Activated T-helper 2 cell treated with anti-CD3 and anti-CD28 coated beads, Interferon-gamma antibody, Interleukin-2, Interleukin-4, amounts not matched to agents 10 μg/mL and 5 μg/mL and 100 μg/mL, durations not matched to agents 14 hours and 24 hours and 36 hours (primary cell): ENCODE results near the gene DNAJC10. TPM values are rescaled to one million over a fixed set of nuclear protein-coding genes. Genes with fewer than 3 reads are reported as not detected.
A peak's percentile ranks its signal among the peaks of the same experiment; 100 is the strongest.
"Not testable (repeated sequence)": the region's sequence is repeated elsewhere in the genome, so short reads cannot be mapped to it uniquely, and the experiment has no call there.

Experiments
- DNase-seq: peaks from one replicate; pipeline ENCODE4 v3.0.0; 2021; ENCODE audit warnings: low spot score
- H3K27ac Mint-ChIP-seq: one replicate; pipeline ENCODE4 v1.8.0; 2021; ENCODE audit warnings: mixed read lengths
- H3K27me3 Mint-ChIP-seq: one replicate; pipeline ENCODE4 v1.8.0; 2021; ENCODE audit warnings: low read depth, mixed read lengths
- H3K36me3 Mint-ChIP-seq: one replicate; pipeline ENCODE4 v1.8.0; 2021; ENCODE audit warnings: low read depth, mixed read lengths
- H3K4me1 Mint-ChIP-seq: one replicate; pipeline ENCODE4 v1.8.0; 2021; ENCODE audit warnings: low read depth, mixed read lengths
- H3K4me3 Mint-ChIP-seq: one replicate; pipeline ENCODE4 v1.8.0; 2021; ENCODE audit warnings: low read depth, mild to moderate bottlenecking, moderate library complexity, mixed read lengths
- H3K9me3 Mint-ChIP-seq: one replicate; pipeline ENCODE4 v1.8.0; 2021; ENCODE audit warnings: mixed read lengths
- intact Hi-C: fragments of 100-400 bp; cut with micrococcal nuclease; formaldehyde crosslinking; loops from one replicate; pipeline ENCODE4 v1.15.1; 2023
- total RNA-seq: library from RNA; stranded (reverse); gene quantifications from 2 replicates; pipeline ENCODE4 v1.2.3, GENCODE V29; 2022

Gene DNAJC10
- total RNA-seq, 1 donor from 2014 or later, result 64.6 TPM

- Mint-ChIP-seq H3K36me3 (no peaks in the 10 kb centered on the region), H3K9me3 (no peaks in the 10 kb centered on the region), H3K4me3 (no peak overlapping the region), H3K27ac (no peak overlapping the region), H3K4me1 (no peaks in the 10 kb centered on the region), H3K27me3 (peaks cover 34% of the 10 kb centered on the region)
- DNase-seq, result no peak
- intact Hi-C loops, result no loop called here
These were observed 9.3 kb upstream of the DNAJC10 start for GRCh38 chr2:182706751-182707150.

- H3K9me3 Mint-ChIP-seq, result no peaks in the 10 kb centered on the region
- peaks cover 5% of the 10 kb centered on the region for H3K4me1 Mint-ChIP-seq
- DNase-seq, result no peak
- intact Hi-C loops, result no loop called here
- no peak overlapping the region for H3K4me3 Mint-ChIP-seq
- no peak overlapping the region for H3K27ac Mint-ChIP-seq
- H3K27me3 Mint-ChIP-seq, result peaks cover 22% of the 10 kb centered on the region
- H3K36me3 Mint-ChIP-seq, result peaks cover 5% of the 10 kb centered on the region
These were observed 2.5 kb upstream of the DNAJC10 start for GRCh38 chr2:182713601-182714000.

GRCh38 chr2:182715121-182715891 lies 751 bp upstream of the DNAJC10 start:
- Mint-ChIP-seq H3K4me1 (peaks cover 5% of the 10 kb centered on the region), H3K4me3 (no peak overlapping the region), H3K27me3 (peaks cover 19% of the 10 kb centered on the region), H3K36me3 (peaks cover 5% of the 10 kb centered on the region), H3K27ac (no peak overlapping the region), H3K9me3 (no peaks in the 10 kb centered on the region)
- DNase-seq, result no peak
- intact Hi-C loops, result loop anchor here (5.0 kb wide), 1 partner anchor 362 kb away; the partner anchor contains the start of gene DUSP19

DNA sequence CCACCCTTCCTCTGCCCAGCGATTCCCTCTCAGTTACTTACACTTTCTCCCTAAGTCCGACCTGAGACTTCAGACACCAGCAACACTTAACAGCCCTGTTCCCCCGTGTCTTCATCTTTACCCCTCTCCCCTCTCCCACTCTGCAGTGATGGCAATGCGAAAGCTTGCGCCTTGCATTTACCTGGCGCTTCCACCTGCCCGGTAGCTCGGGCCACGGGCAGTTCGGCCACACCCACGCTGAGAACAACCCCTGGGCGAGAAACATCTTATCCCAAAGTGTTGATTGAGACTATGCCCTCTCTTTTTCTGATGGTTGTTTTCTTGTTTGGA lies 558 bp downstream of the DNAJC10 start:
- Mint-ChIP-seq H3K4me1 (peaks cover 5% of the 10 kb centered on the region), H3K4me3 (no peak overlapping the region), H3K36me3 (peaks cover 12% of the 10 kb centered on the region), H3K27ac (no peak overlapping the region), H3K9me3 (no peaks in the 10 kb centered on the region), H3K27me3 (peaks cover 15% of the 10 kb centered on the region)
- DNase-seq, result no peak
- intact Hi-C loops, result loop anchor here (1.0 to 5.0 kb wide), 3 partner anchors 322 to 408 kb away; partner anchors contain the start of genes DUSP19, NCKAP1 and NUP35

DNA sequence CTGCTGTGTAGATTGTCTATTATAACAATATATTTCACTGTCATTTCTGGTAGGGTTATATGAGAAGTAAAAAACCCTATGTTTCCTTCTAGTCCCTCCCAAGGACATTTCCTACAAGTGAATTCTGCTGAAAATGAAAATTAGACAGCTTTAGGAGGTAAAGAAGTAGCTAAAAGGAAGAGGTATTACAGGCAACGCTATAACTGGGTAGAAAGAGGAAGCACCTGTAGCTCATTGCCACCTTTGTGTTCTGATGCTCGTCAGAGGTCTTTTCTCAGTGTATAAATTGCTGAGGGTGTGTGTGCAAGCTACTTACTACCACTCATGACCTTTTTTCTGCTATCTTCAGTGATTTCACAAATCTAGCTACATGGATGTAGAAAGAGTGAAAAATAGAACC lies 1.4 kb downstream of the DNAJC10 start:
- H3K4me1 Mint-ChIP-seq, result peaks cover 5% of the 10 kb centered on the region
- DNase-seq, result no peak
- peak overlapping the region; percentile 9 for H3K4me3 Mint-ChIP-seq
- intact Hi-C loops, result loop anchor here (5.0 kb wide), 1 partner anchor 360 kb away; the partner anchor contains the start of gene DUSP19
- peaks cover 10% of the 10 kb centered on the region for H3K27me3 Mint-ChIP-seq
- no peak overlapping the region for H3K27ac Mint-ChIP-seq
- peaks cover 12% of the 10 kb centered on the region for H3K36me3 Mint-ChIP-seq
- H3K9me3 Mint-ChIP-seq, result no peaks in the 10 kb centered on the region

DNA sequence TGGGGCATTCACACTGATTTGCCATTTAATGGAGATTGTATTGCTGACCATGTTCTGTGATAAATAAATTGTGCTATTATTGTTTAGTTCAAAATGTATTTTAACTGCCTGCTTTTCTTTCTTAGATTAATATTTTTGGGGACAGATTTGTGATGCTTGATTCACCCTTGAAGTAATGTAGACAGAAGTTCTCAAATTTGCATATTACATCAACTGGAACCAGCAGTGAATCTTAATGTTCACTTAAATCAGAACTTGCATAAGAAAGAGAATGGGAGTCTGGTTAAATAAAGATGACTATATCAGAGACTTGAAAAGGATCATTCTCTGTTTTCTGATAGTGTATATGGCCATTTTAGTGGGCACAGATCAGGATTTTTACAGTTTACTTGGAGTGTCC lies 1.8 kb downstream of the DNAJC10 start:
- peaks cover 12% of the 10 kb centered on the region for H3K36me3 Mint-ChIP-seq
- DNase-seq, result no peak
- H3K27me3 Mint-ChIP-seq, result peaks cover 10% of the 10 kb centered on the region
- peaks cover 5% of the 10 kb centered on the region for H3K4me1 Mint-ChIP-seq
- peak overlapping the region; percentile 9 for H3K4me3 Mint-ChIP-seq
- no peaks in the 10 kb centered on the region for H3K9me3 Mint-ChIP-seq
- intact Hi-C loops, result loop anchor here (5.0 kb wide), 1 partner anchor 359 kb away; the partner anchor contains the start of gene DUSP19
- H3K27ac Mint-ChIP-seq, result no peak overlapping the region

DNA sequence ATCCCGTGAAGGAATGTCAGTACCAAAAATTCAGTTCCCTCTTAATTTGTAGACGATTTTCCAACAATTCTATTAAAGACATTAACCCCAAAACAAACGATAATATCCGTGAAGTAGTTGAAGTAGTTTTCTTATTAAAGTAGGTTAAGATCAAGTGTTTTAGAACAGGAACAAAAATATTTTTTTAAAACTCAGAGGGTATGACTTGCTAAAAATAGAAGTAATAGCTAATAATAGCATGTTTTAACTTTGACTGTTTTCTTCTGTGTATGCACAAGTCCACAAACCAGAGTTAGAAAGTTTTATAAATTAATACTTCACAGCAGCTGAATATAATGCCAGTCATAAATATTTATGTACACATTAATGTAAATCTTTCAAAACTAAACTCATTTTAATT lies 2.4 kb downstream of the DNAJC10 start:
- Mint-ChIP-seq H3K27ac (no peak overlapping the region), H3K36me3 (peaks cover 15% of the 10 kb centered on the region), H3K9me3 (no peaks in the 10 kb centered on the region), H3K27me3 (peaks cover 7% of the 10 kb centered on the region), H3K4me3 (no peak overlapping the region), H3K4me1 (peaks cover 5% of the 10 kb centered on the region)
- intact Hi-C loops, result loop anchor here (5.0 kb wide), 1 partner anchor 359 kb away; the partner anchor contains the start of gene DUSP19
- no peak for DNase-seq

GRCh38 chr2:182719116-182719515 lies 3.1 kb downstream of the DNAJC10 start:
- not testable (repeated sequence) for DNase-seq, H3K4me3 Mint-ChIP-seq, H3K27ac Mint-ChIP-seq, H3K4me1 Mint-ChIP-seq, H3K9me3 Mint-ChIP-seq, H3K27me3 Mint-ChIP-seq
- intact Hi-C loops, result loop anchor here (5.0 kb wide), 1 partner anchor 358 kb away; the partner anchor contains the start of gene DUSP19
- peaks cover 19% of the 10 kb centered on the region for H3K36me3 Mint-ChIP-seq

GRCh38 chr2:182724656-182725055 lies 8.6 kb downstream of the DNAJC10 start:
- H3K36me3 Mint-ChIP-seq, result peaks cover 32% of the 10 kb centered on the region
- no peak overlapping the region for H3K4me3 Mint-ChIP-seq
- H3K27me3 Mint-ChIP-seq, result no peaks in the 10 kb centered on the region
- no peaks in the 10 kb centered on the region for H3K9me3 Mint-ChIP-seq
- intact Hi-C loops, result loop anchor here (10.0 kb wide), 1 partner anchor 1740 kb away; the partner anchor contains the start of gene UBE2E3
- no peaks in the 10 kb centered on the region for H3K4me1 Mint-ChIP-seq
- H3K27ac Mint-ChIP-seq, result no peak overlapping the region
- no peak for DNase-seq

DNA sequence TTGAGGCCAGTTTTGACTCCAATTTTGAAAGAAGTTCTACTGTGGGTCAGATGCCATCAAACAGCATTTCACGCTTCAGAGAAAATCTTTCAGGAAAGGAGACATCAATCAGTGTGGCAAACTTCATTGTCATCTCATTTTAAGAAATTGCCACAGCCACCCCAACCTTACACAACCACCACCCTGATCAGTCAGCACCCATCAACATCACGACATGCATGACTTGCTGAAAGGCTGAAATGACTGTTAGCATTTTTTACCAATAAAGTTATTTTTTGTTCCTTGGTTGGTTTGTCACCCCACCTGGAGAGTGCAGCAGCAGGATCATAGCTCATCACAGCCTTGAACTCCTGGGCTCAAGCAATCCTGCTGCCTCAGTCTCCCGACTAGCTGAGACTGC lies 10.4 kb downstream of the DNAJC10 start:
- no peak for DNase-seq
- no peaks in the 10 kb centered on the region for H3K27me3 Mint-ChIP-seq
- H3K27ac Mint-ChIP-seq, result no peak overlapping the region
- no peak overlapping the region for H3K4me3 Mint-ChIP-seq
- no peaks in the 10 kb centered on the region for H3K9me3 Mint-ChIP-seq
- intact Hi-C loops, result loop anchor here (10.0 kb wide), 1 partner anchor 1742 kb away; the partner anchor contains the start of gene UBE2E3
- H3K36me3 Mint-ChIP-seq, result peaks cover 39% of the 10 kb centered on the region
- H3K4me1 Mint-ChIP-seq, result no peaks in the 10 kb centered on the region

- DNase-seq, result no peak
- Mint-ChIP-seq H3K36me3 (peaks cover 55% of the 10 kb centered on the region), H3K27ac (no peak overlapping the region)
These were observed 12.0 kb downstream of the DNAJC10 start for GRCh38 chr2:182728014-182728413.

DNA sequence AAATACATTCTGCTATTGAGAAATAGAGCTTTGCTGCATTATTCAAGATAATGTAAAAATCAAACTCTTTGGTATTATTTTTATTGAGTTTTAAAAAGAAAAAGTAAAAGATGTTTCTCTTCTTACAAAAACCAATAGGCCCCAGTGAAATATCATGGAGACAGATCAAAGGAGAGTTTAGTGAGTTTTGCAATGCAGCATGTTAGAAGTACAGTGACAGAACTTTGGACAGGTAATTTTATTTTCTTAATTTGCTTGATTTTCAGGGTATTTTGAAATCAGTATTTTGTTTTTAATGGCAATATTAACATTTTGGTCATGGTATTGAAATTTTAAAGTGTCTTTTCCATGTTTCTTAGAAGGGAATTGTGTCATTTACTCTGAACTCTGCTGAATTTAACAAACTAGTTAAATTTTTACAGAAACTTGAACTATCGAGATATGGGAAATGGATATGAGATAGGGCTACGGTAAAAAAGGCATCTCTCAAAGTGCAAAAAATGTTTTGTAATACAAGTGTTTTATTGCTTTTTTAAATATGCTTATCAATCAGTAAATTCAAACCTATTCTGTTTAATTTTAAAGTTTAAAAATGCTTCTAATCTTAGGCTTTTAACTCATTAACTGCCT lies 13.8 kb downstream of the DNAJC10 start:
- Mint-ChIP-seq H3K4me1 (peaks cover 8% of the 10 kb centered on the region), H3K9me3 (no peaks in the 10 kb centered on the region), H3K27me3 (no peaks in the 10 kb centered on the region), H3K27ac (no peak overlapping the region), H3K4me3 (no peak overlapping the region), H3K36me3 (peaks cover 56% of the 10 kb centered on the region)
- intact Hi-C loops, result loop anchor here (10.0 kb wide), 1 partner anchor 1745 kb away; the partner anchor contains the start of gene UBE2E3
- DNase-seq, result no peak

More at GRCh38 chr2:182728014-182728413, 12.0 kb downstream of the DNAJC10 start:
- Mint-ChIP-seq H3K27me3 (no peaks in the 10 kb centered on the region), H3K9me3 (no peaks in the 10 kb centered on the region), H3K4me3 (no peak overlapping the region), H3K4me1 (peaks cover 6% of the 10 kb centered on the region)
- intact Hi-C loops, result loop anchor here (10.0 kb wide), 1 partner anchor 1743 kb away; the partner anchor contains the start of gene UBE2E3

DNA sequence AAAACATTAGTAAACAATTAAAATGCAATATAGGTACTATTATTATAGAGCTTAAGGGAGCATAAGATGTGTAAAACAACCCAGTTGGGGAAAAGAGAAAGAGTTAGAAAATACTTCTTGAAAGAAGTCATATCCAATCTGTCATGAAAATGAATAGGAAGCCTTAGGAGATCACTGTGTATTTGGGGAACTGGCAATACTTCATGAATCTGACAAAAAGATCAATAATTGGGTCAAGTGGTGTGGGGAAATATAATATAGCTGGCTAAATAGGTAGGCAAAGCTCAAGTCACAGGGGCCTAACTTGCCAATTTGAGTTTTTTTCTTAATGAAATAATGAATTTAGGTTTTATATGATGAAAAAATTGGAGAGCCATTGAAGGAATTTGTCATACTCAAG lies 14.4 kb downstream of the DNAJC10 start:
- Mint-ChIP-seq H3K4me1 (peaks cover 13% of the 10 kb centered on the region), H3K27ac (no peak overlapping the region), H3K27me3 (no peaks in the 10 kb centered on the region), H3K36me3 (peaks cover 57% of the 10 kb centered on the region), H3K4me3 (no peak overlapping the region), H3K9me3 (no peaks in the 10 kb centered on the region)
- intact Hi-C loops, result no loop called here
- DNase-seq, result no peak
